ENCODE data around the gene NCAM2. TPM values are rescaled to one million over a fixed set of nuclear protein-coding genes. Genes with fewer than 3 reads are reported as not detected.

NCAM2 gene
- total and polyA plus RNA-seq, 2 of the 4 experiments (the other 2 are of a cell fraction), result 2.7 to 5.0 TPM

DNA sequence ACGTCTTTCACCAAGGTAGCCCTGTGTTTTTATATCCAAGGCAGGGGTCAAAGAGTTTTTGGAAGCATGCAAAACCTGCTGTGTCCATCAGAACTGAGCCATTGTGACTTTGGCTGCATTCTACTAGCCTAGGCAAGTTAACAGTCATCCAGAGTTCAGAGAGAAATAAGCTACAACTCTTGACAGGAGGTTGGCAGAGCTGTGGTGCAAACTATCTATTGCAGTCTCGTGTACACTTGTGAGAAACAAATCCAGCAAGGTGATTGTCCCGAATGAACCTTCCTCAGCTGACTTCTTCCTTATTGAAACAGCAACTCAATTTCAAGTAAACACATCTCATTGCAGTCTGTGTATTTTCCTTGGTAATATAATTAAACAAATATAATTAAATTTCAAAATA lies 124.5 kb downstream of the NCAM2 start:
- Histone ChIP-seq H4K8ac (ENCODE audit: low read depth in 2 of 2, low read length in 2 of 2) (no peak overlapping the region), H2BK15ac (ENCODE audit: low read depth, low read length) (no peak overlapping the region), H3K27ac (ENCODE audit: insufficient read depth, low read length) (no peak overlapping the region), H3K9ac (ENCODE audit: low read depth, low read length) (no peak overlapping the region), H3K56ac (ENCODE audit: extremely low read depth, insufficient read depth, low read length) (no peak overlapping the region), H3K4me3 (ENCODE audit: insufficient read depth, low read depth, low read length) (no peak overlapping the region), H2BK120ac (ENCODE audit: low read depth, low read length) (no peak overlapping the region), H3K23ac (ENCODE audit: low read depth, low read length) (no peak overlapping the region), H3K4me2 (ENCODE audit: low read depth, low read length) (no peak overlapping the region), H3K9me3 (ENCODE audit: control insufficient read depth, insufficient read depth, low read length) (no peaks in the 10 kb centered on the region), H3K9me1 (ENCODE audit: insufficient read depth, low read length) (no peaks in the 10 kb centered on the region), H3K4me1 (ENCODE audit: control insufficient read depth, insufficient read depth, low read length) (no peaks in the 10 kb centered on the region), H3K14ac (replicated peaks; ENCODE audit: low read depth, low read length) (no peak overlapping the region), H2AK9ac (replicated peaks; ENCODE audit: low read depth, low read length, poor library complexity) (no peak overlapping the region), H2BK20ac (ENCODE audit: low read depth, low read length) (no peak overlapping the region), H3K36me3 (ENCODE audit: control insufficient read depth, insufficient read depth, low read length) (no peaks in the 10 kb centered on the region), H4K91ac (ENCODE audit: insufficient read depth, low read depth, low read length) (no peak overlapping the region), H3K27me3 (ENCODE audit: control insufficient read depth, insufficient read depth, low read length) (no peaks in the 10 kb centered on the region), H3K79me1 (ENCODE audit: low read depth in 1 of 2, low read length in 2 of 2) (no peaks in the 10 kb centered on the region), H2BK5ac (ENCODE audit: low read depth, low read length, poor library complexity, severe bottlenecking) (no peak overlapping the region), H3K4ac (ENCODE audit: low read depth, low read length) (no peak overlapping the region), H3K18ac (ENCODE audit: low read depth, low read length) (no peak overlapping the region), H2AK5ac (ENCODE audit: low read depth, low read length) (no peak overlapping the region), H2AFZ (replicated peaks; ENCODE audit: low read length, poor library complexity) (peak overlapping the region; percentile 6), H4K5ac (ENCODE audit: low read depth, low read length) (no peak overlapping the region), H4K20me1 (ENCODE audit: insufficient read depth, low read length) (no peaks in the 10 kb centered on the region)
- ChIA-PET POLR2A (ENCODE audit: unreplicated experiment) (no interaction called here), CTCF (no interaction called here)
- TF ChIP-seq MAZ (IDR thresholded peaks at IDR 0.05; ENCODE audit: borderline replicate concordance, low read depth, low read length) (no peak), FOS (IDR thresholded peaks at IDR 0.05; ENCODE audit: low read depth, low read length) (no peak), RAD21 (IDR thresholded peaks at IDR 0.05; ENCODE audit: low read length) (no peak), NFE2L2 (IDR thresholded peaks at IDR 0.05; ENCODE audit: low read depth, low read length) (no peak), CHD1 (IDR thresholded peaks at IDR 0.05; ENCODE audit: low read depth, low read length) (no peak), BHLHE40 (IDR thresholded peaks at IDR 0.05; ENCODE audit: low read depth, low read length) (no peak), CEBPB (IDR thresholded peaks at IDR 0.05; ENCODE audit: low read depth, low read length) (no peak), MXI1 (IDR thresholded peaks at IDR 0.05; ENCODE audit: borderline replicate concordance, low read depth, low read length) (no peak), POLR2A (IDR thresholded peaks at IDR 0.05; ENCODE audit: low read depth, low read length) (no peak), RFX5 (IDR thresholded peaks at IDR 0.05; ENCODE audit: low read depth, low read length) (no peak), MAFK (IDR thresholded peaks at IDR 0.05; ENCODE audit: low read depth, low read length) (no peak), RCOR1 (IDR thresholded peaks at IDR 0.05; ENCODE audit: insufficient replicate concordance, low read length) (no peak)
- TF ChIP-seq, protein P1, sequence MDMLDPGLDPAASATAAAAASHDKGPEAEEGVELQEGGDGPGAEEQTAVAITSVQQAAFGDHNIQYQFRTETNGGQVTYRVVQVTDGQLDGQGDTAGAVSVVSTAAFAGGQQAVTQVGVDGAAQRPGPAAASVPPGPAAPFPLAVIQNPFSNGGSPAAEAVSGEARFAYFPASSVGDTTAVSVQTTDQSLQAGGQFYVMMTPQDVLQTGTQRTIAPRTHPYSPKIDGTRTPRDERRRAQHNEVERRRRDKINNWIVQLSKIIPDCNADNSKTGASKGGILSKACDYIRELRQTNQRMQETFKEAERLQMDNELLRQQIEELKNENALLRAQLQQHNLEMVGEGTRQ (IDR thresholded peaks at IDR 0.05; ENCODE audit: low read depth, low read length), result no peak
- TF ChIP-seq, protein P2, sequence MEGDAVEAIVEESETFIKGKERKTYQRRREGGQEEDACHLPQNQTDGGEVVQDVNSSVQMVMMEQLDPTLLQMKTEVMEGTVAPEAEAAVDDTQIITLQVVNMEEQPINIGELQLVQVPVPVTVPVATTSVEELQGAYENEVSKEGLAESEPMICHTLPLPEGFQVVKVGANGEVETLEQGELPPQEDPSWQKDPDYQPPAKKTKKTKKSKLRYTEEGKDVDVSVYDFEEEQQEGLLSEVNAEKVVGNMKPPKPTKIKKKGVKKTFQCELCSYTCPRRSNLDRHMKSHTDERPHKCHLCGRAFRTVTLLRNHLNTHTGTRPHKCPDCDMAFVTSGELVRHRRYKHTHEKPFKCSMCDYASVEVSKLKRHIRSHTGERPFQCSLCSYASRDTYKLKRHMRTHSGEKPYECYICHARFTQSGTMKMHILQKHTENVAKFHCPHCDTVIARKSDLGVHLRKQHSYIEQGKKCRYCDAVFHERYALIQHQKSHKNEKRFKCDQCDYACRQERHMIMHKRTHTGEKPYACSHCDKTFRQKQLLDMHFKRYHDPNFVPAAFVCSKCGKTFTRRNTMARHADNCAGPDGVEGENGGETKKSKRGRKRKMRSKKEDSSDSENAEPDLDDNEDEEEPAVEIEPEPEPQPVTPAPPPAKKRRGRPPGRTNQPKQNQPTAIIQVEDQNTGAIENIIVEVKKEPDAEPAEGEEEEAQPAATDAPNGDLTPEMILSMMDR (conservative IDR thresholded peaks at IDR 0.05; ENCODE audit: low read depth, low read length), result no peak
- TF ChIP-seq, protein P3, sequence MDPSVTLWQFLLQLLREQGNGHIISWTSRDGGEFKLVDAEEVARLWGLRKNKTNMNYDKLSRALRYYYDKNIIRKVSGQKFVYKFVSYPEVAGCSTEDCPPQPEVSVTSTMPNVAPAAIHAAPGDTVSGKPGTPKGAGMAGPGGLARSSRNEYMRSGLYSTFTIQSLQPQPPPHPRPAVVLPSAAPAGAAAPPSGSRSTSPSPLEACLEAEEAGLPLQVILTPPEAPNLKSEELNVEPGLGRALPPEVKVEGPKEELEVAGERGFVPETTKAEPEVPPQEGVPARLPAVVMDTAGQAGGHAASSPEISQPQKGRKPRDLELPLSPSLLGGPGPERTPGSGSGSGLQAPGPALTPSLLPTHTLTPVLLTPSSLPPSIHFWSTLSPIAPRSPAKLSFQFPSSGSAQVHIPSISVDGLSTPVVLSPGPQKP (IDR thresholded peaks at IDR 0.05; ENCODE audit: borderline replicate concordance, low read depth, low read length), result no peak
- in situ Hi-C loops (cut with MboI; ENCODE audit: low sequenced_read_pairs), result no loop called here
- ATAC-seq (ENCODE audit: low read depth) (no peak), DNase-seq (no peak)
- intact Hi-C loops (cut with micrococcal nuclease), result no loop called here
- dilution Hi-C loops (cut with HindIII; ENCODE audit: low sequenced_read_pairs, unreplicated experiment), result no loop called here
- BruUV-seq (replicated peaks), result no TSS peak
- 92% methylated on average over 2 of the region's 3 CpGs; no CpG with 5 or more reads in 1 of the 2 experiments for WGBS, 2 experiments (ENCODE audit: extremely low coverage in 2 of 2, insufficient read length in 1 of 2)
